ENCODE data around the gene FKRP.
"Not testable (repeated sequence)": the region's sequence is repeated elsewhere in the genome, so short reads cannot be mapped to it uniquely, and the experiment has no call there.

Gene FKRP

DNA sequence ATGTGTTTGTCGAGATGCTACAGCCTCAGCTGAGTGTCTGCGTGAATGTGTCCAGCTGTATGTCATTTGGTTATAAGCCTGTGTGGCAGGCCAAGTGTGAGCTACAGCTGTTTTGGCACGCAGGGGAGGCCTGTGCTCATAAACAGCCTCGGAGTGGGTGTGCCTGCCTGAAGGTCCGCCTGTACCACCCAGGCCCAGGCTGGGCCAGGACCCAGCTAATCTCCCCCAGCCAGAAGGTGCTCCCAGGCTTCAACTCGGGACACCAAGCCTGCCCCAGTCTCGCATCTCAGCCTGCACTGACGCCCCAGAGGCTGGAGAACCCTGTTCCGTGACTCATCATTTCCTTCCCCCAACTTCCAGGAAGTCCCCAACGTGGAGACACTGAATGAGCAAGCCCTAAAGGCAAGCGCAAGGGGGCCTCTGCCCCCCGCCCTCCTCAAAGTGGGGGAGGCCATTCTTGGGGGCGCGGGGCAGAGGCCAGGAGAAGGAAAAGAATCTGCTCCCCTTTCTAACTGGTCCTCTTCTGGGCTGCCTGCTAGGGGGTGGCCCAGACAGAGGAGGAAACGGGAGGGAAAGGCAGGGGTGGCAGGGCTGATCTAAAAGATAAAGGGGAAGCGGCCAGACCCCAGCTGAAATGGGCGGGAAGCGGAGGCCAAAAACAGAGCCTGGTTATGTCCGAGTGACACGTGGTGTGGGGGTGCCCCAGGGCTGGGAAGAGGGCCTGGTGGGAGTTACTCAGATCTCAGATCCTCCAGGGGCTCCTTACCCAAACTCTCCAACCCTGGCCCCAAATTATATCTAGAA is 40.6 kb downstream of the FKRP start:
- DNase-seq, result peak; percentile 80

DNA sequence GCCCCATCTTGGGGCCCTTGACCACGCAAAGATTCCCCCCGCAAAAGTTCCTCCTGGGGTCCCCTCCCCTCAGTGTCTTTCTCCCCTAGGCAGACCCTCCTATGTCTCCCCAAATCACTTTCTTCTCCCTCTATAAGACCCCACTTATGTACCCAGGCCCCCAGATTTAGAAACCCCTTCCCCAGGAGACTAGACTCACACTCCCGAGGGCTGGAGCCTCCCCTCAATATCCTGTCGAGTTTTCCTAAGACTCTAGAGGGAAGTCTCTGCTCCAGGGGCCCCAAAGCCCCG is 41.1 kb downstream of the FKRP start:
- DNase-seq, result no peak

DNA sequence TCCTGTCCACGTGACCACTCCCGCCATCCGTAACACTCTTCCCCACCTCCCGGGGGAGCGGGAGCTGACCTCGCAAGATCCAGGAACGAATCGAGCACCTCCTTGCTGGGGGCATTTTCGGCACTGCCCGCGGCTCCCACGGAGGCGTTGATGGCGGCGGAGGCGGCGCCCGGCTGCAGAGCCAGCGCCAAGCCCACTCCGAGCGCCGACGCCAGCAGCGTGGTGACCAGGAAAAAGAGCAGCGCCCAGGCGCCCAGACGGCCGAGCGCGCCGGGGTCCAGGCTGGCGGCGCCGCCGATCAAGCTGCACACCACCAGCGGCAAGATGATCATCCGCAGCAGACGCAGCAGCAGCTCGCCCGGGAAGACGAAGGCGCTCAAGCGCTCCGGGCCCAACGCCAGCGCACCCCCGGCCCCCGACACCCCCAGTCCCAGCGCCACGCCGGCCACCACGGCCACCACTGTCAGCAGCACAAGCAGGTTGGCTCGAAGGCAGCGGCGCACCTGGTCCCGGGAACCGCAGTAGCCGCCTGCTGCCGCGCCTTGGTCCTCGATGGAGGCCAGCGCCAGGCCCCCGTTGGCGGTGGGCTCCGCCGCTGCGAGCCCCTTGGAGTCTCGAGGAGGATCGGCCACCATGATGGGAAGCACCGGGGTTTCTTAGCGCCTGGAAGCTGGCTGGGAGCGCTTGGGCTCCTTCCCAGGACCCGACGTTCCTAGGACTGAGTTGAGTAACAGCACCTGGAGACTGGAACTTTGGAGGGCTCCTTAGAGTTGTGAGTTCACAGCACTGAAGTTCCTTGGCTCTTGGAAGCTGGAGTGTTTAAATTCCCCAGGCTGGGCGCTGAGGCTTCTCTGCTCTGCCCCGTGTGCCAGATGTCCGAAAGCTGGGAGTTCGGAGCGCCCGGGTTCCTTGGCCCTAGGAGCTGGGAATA is 41.7 kb downstream of the FKRP start:
- DNase-seq, result peak; percentile 83

DNA sequence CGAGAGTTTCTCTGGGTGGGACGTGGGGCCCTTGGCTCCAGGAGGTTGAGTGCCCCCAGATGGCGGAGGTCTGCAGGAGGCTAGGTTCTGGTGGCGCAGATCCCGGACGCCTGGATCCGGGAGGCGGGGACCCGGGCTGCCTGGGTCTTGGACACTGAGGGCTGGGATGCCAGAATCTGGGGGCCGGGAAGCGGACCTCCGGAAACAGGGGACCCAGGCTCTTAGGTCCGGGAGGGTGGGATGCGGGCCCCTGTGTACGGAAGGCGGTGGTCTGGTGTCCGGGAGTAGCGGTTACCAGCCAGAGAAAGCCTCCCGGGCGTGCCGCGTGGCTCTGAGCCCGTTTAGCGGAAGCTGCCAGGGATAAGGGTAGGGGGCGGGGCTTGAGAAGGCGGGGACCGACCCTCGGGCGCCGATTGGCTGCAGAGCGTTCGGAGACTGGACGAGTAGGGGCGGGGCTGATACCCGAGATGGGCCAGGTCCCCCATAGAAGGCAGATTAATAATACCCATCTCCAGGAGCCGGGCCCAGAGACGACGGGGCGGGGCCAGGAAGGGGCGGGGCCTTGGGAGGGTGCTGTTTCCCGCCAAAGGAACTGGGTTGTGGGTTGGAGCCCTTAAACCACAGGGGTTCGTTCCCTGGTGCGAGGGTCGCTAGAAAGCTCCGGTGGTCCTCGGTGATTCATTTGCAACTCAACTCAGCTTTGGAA is 42.6 kb downstream of the FKRP start, which contains the start of gene SLC1A5:
TSS of gene SLC1A5 (minus strand) at position 333 of the 706 bp plus-strand sequence. CDS start 629 bp downstream, outside the sequence.
- peak; percentile 100 for DNase-seq

DNA sequence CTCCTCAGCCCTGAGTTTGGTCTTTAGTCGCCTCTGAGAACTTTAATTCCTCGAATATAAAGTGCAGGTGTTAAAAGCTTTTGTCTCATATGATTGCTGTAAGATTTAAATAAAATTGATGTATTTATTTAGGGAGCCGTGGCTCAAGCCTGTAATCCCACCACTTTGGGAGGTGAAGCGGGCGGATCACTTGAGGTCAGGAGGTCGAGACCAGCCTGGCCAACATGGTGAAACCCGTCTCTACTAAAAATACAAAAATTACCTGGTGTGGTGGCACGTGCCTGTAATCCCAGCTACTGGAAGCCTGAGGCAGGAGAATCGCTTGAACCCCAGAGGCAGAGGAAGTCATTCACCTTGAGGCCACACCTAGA is 43.1 kb downstream of the FKRP start:
- no peak for DNase-seq

DNA sequence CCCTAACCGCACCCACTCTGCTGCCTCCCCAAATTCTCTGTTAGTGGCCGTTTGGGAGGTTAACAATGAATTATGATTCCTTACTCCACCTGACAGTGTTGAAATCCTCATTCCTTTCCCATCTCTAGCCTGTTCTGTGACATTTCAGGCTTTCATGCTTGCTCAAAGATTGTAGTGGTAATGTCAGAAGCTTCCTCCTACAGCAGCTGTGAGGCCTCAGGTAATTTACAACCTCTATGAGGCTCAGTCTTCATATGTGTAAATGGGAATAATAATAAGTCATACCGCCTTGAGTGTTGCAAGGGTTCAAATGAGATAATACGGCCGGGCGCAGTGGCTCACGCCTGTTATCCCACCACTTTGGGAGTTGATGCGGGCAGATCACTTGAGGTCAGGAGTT is 43.5 kb downstream of the FKRP start:
- no peak for DNase-seq

DNA sequence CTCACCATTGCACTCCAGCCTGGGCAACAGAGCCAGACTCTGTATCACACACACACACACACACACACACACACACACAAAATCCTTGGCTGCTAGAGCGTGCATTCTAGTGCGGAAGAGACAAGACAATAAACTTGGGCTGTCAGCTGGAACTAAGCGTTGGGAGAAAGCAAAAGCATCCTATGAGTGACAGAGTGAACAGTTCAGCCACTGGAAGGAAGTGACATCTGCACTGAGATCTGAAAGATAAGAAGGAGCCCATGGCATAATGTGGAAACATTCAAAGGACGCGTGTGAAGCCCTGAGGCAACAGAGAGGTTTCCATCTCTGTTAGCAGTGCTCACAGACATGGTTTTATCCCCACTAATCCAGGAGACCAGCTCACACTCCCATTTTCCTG is 46.1 kb downstream of the FKRP start:
- DNase-seq, result no peak

DNA sequence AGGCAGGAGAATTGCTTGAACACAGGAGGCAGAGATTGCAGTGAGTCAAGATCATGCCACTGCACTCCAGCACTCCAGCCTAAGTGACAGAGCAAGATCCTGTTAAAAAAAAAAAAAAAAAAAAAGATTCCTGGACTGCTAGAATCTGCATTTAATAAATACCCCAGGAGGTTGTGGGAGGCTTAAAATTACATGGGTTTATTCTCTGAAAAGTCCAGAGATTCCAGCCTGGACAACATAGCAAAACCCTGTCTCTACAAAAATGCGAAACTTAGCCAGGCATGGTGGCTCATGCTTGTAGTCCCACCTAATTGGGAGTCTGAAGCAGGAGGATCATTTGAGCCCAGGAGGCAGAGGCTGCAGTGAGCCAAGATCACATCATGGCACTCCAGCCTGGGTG is 52.0 kb downstream of the FKRP start:
- DNase-seq, result no peak

DNA sequence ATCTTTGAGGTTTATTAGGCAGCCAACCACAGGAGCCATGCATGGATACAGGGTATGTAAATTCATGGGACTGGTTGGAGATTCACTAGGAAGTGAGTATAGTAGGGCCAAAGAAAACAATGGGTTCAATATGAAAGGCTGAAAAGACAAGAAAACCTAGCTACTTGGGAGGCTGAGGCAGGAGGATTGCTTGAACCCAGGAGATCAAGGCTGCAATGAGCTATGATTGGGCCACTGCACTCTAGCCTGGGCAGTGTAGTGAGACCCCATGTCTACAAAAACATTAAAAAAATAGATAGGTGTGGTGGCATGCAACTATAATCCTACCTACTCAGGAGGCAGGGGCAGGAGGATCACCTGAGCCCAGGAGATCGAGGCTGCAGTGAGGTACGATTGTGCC is 52.9 kb downstream of the FKRP start:
- no peak for DNase-seq

DNA sequence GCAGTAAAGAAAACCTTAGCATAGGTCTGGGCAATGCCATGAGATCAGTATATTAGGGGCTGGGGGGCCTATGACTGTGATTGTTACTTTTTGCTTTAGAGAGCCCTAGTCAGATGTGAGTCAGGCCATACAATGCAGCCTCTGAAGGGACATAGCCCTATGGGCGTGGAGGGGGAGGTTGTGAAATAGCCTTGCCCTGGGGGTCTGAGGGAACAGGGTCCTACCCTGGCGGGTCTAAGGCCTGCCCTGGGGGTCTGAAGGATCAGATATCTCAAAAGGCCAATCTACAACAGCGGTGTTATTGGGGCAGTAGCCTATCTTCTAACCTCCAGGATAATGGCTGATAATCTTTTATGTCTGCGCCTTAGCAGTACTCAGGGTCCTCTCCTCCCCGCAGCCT is 56.3 kb downstream of the FKRP start:
- DNase-seq, result no peak

DNA sequence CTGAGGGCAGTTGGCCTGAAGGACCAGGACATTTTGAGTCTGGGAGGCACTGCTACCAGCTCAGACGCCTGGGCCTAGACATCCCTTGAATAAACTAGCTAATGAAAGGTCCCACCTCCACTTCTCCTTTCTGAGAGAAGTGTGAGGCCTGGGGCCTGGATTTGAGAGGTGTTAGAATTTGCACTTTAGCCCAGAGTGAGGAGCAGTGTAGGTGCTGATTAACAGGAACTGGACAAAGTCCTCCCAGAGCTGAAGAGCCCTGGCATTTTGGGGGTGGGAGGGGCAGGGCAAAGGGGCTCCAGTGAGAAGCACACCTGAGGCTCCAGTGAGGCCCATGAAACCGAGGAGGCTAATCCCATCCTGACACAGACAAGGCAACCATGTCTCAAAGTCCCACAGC is 57.7 kb downstream of the FKRP start:
- no peak for DNase-seq

DNA sequence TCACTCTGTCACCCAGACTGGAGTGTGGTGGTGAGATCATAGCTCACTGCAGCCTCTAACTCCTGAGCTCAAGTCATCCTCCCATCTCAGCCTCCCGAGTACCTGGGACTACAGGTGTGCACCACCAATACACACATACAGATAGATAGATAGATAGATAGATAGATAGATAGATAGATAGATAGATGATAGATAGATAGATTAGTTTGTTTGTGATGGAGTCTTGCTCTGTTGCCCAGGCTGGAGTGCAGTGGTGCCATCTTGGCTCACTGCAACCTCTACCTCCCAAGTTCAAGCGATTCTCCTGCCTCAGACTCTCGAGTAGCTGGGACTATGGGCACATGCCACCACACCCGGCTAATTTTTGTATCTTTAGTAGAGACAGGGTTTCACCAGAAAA is 58.6 kb downstream of the FKRP start:
- DNase-seq, result not testable (repeated sequence)

DNA sequence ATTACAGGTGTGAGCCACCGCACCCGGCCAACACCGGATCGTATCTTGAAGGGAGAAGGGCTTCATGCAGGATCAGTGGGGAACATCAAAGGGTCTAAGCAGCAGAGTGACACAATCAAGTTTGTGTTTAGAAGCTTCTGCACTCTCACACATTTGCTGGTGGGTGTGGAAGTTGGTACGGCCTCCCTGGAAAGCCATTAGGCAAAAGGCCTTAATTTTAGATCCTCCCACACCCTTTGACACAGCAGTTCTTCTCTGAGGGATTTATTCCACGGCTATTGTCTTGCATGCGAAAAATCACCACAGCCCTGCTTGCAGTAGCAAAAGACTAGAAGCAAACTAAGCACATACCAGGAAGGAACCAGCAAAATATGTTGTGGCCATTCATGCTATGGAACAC is 60.8 kb downstream of the FKRP start:
- no peak for DNase-seq
